Measurements from ENCODE around the gene PHTF2.

Gene PHTF2

GRCh38 chr7:77877791-77878190 lies 79.2 kb downstream of the PHTF2 start:
- no peak for DNase-seq (ENCODE audit: low read depth in 2 of 2)

GRCh38 chr7:77878500-77878899 lies 79.9 kb downstream of the PHTF2 start:
- no peak for DNase-seq (ENCODE audit: low read depth in 2 of 2)

GRCh38 chr7:77879272-77879671 lies 80.7 kb downstream of the PHTF2 start:
- DNase-seq (ENCODE audit: low read depth in 2 of 2) = no peak

- no peak for DNase-seq (ENCODE audit: low read depth in 2 of 2)
Observed at GRCh38 chr7:77881871-77882270, 83.3 kb downstream of the PHTF2 start.

GRCh38 chr7:77885155-77885554 lies 86.6 kb downstream of the PHTF2 start:
- no peak for DNase-seq (ENCODE audit: low read depth in 2 of 2)

GRCh38 chr7:77887567-77887966 lies 89.0 kb downstream of the PHTF2 start:
- no peak for DNase-seq (ENCODE audit: low read depth in 2 of 2)

- DNase-seq (ENCODE audit: low read depth in 2 of 2) = no peak
Observed at GRCh38 chr7:77888998-77889397, 90.4 kb downstream of the PHTF2 start.

GRCh38 chr7:77893813-77894212 lies 95.2 kb downstream of the PHTF2 start:
- DNase-seq (ENCODE audit: low read depth in 2 of 2) = no peak

GRCh38 chr7:77894574-77895091 lies 96.1 kb downstream of the PHTF2 start:
- DNase-seq (ENCODE audit: low read depth in 2 of 2) = no peak

- DNase-seq (ENCODE audit: low read depth in 2 of 2) = no peak
Observed at GRCh38 chr7:77895905-77896304, 97.3 kb downstream of the PHTF2 start.

GRCh38 chr7:77897004-77897547 lies 98.5 kb downstream of the PHTF2 start:
- no peak for DNase-seq (ENCODE audit: low read depth in 2 of 2)

GRCh38 chr7:77899516-77899915 lies 100.9 kb downstream of the PHTF2 start:
- no peak for DNase-seq (ENCODE audit: low read depth in 2 of 2)

GRCh38 chr7:77903597-77903996 lies 105.0 kb downstream of the PHTF2 start:
- no peak for DNase-seq (ENCODE audit: low read depth in 2 of 2)

GRCh38 chr7:77904252-77904651 lies 105.7 kb downstream of the PHTF2 start:
- no peak for DNase-seq (ENCODE audit: low read depth in 2 of 2)

GRCh38 chr7:77907281-77907680 lies 108.7 kb downstream of the PHTF2 start:
- DNase-seq (ENCODE audit: low read depth in 2 of 2) = no peak

GRCh38 chr7:77908664-77909063 lies 110.1 kb downstream of the PHTF2 start:
- DNase-seq (ENCODE audit: low read depth in 2 of 2) = no peak

- DNase-seq (ENCODE audit: low read depth in 2 of 2) = no peak
Observed at GRCh38 chr7:77910124-77910523, 111.6 kb downstream of the PHTF2 start.

GRCh38 chr7:77912293-77912692 lies 113.7 kb downstream of the PHTF2 start:
- DNase-seq (ENCODE audit: low read depth in 2 of 2) = no peak

- no peak for DNase-seq (ENCODE audit: low read depth in 2 of 2)
Observed at GRCh38 chr7:77913977-77914607, 115.5 kb downstream of the PHTF2 start.

GRCh38 chr7:77917500-77918262 lies 119.1 kb downstream of the PHTF2 start:
- no peak for DNase-seq (ENCODE audit: low read depth in 2 of 2)

- no peak for DNase-seq (ENCODE audit: low read depth in 2 of 2)
Observed at GRCh38 chr7:77918676-77919075, 120.1 kb downstream of the PHTF2 start.

GRCh38 chr7:77923419-77923818 lies 124.8 kb downstream of the PHTF2 start:
- DNase-seq (ENCODE audit: low read depth in 2 of 2) = no peak

GRCh38 chr7:77930496-77930895 lies 131.9 kb downstream of the PHTF2 start:
- DNase-seq (ENCODE audit: low read depth in 2 of 2) = no peak
